Dermis microvascular lymphatic vessel endothelial cell (primary cell): ENCODE data around the gene HLA-DRA. TPM values are rescaled to one million over a fixed set of nuclear protein-coding genes. Genes with fewer than 3 reads are reported as not detected.
"Not testable (repeated sequence)": the region's sequence is repeated elsewhere in the genome, so short reads cannot be mapped to it uniquely, and the experiment has no call there.

Experiments used
- DNase-seq, 2 donors: peaks; one replicate each; pipeline versions ENCODE4 v3.0.0 to v3.0.0-alpha.2; 2010; ENCODE audit warnings: low read depth in 2 of 2
- total RNA-seq: library from RNA; depleted of rRNA; stranded (reverse); fragments of >200 nt; gene quantifications from 2 replicates; pipeline ENCODE4 v1.2.1, GENCODE V29; 2014

Gene HLA-DRA
- total RNA-seq, 1 donor from 2014 or later = under 0.01 TPM

DNA sequence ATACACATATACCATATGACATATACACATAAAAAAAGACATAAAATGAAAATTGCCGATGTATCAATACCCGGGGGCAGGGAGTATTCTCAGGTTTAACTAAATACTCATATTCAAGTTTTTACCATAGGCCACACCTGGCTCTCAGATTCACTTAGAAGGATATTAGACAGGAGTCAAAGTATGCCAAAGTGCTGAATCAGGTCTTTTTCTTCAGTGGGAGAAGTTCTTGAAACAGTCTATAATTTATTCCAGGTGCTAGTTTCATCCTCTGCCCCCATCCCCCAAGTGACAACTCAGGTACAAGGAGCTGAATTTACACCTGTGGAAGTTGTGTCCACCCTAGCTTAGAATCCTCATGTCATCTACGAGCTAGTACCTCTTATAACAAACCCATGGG lies 8.5 kb upstream of the HLA-DRA start:
- DNase-seq = no peak

DNA sequence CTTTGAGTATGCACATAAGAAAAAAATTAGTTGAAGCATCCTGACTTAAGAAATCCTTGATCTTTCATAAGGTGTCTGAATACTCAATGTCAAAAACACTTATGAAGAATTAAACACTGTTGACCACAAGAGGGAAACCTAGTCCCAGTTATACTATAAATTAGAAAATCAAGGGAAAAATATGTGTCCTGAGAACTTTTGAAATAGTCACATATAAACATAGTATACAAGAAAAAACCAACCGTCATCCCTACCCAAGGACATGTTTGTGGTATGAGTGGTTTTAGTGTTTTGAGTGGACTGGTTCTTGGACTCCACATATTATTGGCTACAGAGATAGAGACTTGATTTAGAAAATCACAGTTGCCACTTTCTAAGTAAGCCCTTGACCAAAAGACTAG lies 7.6 kb upstream of the HLA-DRA start:
- peak; percentile 4 to 45 for DNase-seq

- DNase-seq = not testable (repeated sequence)
Observed at GRCh38 chr6:32433950-32434349, 5.7 kb upstream of the HLA-DRA start.

- DNase-seq = no peak
Observed at GRCh38 chr6:32436186-32436585, 3.5 kb upstream of the HLA-DRA start.

DNA sequence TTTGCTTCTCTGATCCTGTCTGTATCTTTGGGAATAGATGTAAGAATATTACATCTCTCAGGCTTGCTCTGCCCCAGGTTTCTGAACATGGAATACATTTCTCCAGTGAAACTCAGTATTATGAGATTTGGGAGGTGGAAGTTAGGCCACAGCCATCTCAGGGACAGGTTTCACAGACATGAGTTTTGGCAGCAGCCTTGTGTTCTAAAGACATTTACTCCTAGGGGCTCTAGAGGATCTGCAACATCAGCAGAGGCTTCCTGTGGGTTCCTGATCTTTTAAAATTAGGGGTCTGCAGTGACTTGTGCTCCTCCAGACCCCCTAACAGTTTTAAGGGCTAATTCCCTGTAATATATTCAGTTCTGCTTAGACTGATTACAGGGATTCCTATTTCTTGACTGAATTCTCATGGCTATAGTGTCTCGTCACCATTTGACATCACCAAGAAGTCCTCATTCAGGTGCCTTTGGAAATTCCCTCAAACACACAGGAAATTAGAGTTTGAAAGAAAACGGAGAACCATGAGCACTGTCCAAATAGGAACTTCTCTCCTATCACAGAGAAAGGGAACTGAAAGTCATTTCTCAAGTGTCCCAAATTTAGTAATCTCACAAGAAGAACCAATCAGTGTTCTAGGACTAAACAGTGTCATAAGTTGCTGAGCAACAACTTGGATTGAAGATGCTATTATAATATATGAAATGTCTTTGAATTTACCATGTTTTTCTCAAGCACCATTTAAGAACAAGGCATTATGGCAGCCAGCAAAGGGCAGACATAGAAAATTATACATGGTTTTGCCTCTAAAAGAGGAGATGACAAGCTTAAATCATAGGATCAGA lies 2.5 kb upstream of the HLA-DRA start:
- DNase-seq = no peak

DNA sequence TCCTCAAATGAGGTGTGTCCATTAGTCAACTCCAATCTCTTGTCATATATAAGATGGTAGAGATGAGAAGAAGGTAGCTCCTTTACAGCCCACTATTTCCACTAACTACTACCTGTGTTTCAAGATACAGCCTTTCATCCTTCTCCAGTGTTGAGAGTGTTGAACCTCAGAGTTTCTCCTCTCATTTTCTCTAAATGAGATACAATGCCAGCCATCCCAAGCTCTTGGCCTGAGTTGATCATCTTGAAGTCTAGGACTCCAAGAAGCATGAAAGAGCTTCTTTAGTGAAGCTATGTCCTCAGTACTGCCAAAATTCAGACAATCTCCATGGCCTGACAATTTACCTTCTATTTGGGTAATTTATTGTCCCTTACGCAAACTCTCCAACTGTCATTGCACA lies 548 bp upstream of the HLA-DRA start:
- no peak for DNase-seq

DNA sequence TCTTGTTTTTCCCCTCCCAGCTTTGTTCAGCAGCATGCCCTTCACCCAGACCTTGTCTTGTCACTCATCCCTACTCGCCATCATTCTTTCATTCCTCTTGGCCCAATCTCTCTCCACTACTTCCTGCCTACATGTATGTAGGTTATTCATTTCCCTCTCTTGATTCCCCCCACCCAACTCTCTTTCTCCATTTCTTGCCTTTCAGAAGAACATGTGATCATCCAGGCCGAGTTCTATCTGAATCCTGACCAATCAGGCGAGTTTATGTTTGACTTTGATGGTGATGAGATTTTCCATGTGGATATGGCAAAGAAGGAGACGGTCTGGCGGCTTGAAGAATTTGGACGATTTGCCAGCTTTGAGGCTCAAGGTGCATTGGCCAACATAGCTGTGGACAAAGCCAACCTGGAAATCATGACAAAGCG lies 2.6 kb downstream of the HLA-DRA start:
- no peak for DNase-seq

GRCh38 chr6:32442977-32443552 lies 3.4 kb downstream of the HLA-DRA start:
- DNase-seq = no peak

DNA sequence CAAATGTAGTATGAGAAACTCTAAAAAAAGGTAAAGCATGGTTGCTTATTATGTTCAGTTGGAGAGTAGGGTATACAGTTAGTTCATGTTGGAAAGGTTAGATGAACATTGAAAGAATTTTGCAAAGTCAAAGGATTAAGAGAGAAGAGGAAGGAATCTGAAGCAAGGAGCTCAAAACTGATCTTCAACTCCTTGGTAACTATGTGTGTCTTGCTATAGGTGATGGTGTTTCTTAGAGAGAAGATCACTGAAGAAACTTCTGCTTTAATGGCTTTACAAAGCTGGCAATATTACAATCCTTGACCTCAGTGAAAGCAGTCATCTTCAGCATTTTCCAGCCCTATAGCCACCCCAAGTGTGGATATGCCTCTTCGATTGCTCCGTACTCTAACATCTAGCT lies 4.7 kb downstream of the HLA-DRA start:
- DNase-seq = no peak

DNA sequence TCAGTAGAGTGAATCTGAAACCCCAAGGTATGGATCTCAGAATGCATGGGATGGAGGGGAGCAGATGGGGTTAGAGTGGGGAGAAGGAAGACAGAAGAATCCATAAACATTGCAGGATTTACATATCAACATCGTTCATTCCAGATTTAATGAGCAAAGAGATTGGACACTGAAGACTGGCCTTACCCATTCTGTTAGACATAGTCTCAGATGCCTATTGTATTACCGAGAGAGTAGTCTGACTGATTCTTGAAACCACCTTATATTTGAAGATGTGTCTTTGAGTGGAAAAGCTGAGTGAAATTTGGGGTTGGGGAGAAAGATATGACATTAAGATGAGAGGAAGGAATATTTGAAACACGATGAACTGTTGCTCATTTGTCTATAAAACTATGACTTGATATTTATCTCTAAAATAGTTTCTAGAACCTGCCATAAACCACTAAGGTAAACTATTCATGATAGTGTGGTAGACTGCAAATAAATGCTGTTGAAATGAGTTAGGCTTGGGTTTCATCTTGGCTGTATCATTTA lies 5.7 kb downstream of the HLA-DRA start:
- no peak for DNase-seq

- no peak for DNase-seq
Observed at GRCh38 chr6:32447932-32448331, 8.2 kb downstream of the HLA-DRA start.

DNA sequence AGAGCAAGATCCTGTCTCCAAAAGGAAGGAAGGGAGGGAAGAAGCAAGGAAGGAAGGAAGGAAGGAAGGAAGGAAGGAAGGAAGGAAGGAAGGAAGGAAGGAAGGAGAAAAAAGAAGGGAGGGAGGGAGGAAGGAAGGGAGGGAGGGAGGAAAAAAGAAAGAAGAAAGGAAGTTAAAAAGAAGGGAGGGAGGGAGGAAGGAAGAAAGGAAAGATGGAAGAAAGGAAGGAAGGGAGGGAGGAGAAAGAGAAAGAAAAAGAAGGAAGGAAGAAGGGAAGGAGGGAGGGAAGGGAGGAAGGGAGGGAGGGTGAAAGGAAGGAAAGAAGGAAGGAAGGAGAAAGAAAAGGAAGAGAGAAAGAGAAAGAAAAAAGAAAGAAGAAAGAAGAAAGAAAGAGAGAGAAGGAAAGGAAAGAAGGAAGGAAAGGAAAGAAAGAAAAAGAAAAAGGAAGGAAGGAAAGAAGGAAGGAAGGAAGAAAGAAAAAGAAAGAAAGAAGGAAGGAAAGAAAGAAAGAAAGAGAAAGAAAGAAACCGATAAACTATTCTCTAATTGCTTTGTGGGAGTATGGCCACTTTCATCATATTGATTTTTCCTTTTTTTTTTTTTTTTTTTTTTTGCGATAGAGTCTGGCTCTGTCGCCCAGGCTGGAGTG lies 9.5 kb downstream of the HLA-DRA start:
- no peak for DNase-seq

DNA sequence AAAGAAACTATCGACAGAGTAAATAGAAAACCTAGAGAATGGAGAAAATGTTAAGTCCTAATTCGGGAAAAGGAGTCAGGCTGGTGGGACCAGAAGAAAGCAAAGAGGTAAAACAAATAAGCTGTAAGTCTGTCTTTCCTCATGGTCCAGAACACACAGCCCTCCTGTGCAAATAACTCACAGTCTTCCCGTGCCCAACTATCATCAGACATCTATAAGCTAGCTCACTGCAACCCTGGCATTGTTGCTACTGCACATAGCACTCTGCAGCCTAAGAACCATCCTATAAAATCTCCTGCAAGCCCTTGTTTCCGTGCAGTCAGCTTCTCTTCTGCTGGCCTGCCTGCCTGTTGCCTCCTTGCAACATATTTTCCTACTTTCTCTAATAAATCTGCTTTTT lies 17.4 kb downstream of the HLA-DRA start:
- DNase-seq = no peak

DNA sequence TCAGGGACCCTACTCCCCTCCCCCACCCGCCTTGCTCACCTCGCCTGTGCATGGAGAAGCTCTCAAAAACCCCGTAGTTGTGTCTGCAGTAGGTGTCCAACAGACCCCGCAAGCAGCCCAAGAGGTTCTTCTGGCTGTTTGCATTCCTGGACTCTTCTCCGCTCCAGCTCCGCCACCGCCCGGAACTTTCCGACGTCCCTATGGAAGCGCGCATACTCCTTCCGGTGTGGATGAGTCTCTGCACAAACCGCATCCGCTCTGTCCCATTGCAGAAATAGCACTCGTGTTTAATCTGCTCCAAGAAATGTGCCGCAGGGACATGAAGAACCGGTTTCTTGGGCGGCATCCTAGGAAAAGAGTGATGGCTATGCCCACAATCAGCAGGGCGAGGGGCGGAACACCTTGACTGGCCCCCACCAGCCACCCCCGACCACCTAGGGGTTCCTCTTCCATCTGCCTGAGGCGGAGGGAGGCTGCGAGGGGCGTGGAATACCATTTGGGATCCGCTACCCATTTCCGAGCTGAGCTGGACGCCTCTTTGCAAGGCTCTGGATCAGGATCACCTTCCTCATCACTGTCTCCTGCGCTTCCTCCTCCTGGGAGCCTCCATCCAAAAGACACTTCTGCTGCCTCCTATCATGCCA lies 20.2 kb downstream of the HLA-DRA start:
- no peak for DNase-seq

GRCh38 chr6:32460528-32460927 lies 20.8 kb downstream of the HLA-DRA start:
- no peak for DNase-seq

GRCh38 chr6:32461493-32461892 lies 21.8 kb downstream of the HLA-DRA start:
- no peak for DNase-seq

GRCh38 chr6:32462609-32463008 lies 22.9 kb downstream of the HLA-DRA start:
- DNase-seq = no peak

GRCh38 chr6:32467743-32468503 lies 28.2 kb downstream of the HLA-DRA start:
- DNase-seq = not testable (repeated sequence)

DNA sequence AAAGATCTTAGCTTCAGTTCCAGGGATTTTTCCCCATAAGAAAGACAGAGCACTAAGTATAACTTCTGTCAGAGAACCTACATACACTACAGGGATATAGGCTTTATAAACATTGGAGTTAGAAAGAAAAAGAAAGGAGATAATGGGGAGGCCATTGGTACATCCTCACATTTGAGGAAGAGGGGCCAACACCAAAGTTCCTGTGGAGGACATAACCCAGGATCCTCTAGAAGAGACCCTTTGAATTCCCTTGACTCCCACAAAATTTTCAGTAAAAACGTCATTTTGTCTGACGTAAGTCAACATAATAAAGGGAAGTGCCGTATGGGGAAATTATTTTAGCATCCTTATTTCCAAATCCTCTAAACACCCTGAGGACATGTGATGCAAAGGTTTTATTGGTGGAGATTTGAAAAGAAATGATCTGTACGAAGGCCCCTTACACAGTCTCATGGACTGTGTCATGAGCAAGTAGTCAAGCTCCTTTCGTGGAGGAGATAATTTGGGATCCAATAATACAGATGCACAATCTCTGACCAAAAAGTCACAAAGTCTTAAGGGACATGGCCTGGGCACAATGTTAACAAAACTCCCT lies 33.2 kb downstream of the HLA-DRA start:
- DNase-seq = no peak
